HG03558 (cell line): ENCODE data around the gene CRYM.
"Not testable (repeated sequence)": the region's sequence is repeated elsewhere in the genome, so short reads cannot be mapped to it uniquely, and the experiment has no call there.

Source experiments
- ATAC-seq: cut with Tn5 transposase; IDR thresholded peaks from one replicate; pipeline ENCODE4 v1.9.1; 2021; ENCODE audit warnings: moderate number of reproducible peaks; ENCODE audit not compliant: unreplicated experiment; ENCODE audit errors: extremely low read depth

Gene CRYM

DNA sequence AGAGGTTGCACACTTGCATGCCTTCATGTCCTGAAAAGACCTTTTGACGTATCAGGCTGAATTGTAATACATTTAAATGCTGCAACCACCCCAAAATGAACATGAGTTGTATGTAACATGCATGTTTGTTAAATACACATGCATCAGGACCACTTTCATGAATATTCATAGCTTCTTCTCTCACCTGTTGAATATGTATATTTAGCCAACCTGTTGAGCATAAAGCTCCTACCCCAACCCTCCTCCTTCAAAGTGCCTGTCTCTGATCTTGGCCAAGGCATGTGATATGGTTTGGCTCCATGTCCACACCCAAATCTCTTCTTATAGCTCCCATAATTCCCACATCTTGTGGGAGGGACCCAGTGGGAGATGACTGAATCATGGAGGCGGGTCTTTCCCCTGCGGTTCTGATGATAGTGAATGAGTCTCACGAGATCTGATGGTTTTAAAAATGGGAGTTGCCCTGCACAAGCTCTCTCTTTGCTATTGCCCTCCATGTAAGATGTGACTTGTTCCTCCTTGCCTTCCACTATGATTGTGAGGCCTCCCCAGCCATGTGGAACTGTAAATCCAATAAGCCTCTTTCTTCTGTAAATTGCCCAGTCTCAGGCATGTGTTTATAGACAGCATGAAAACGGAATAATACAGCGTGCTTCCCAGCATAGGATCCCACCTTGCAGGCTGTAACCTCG, 3.8 kb upstream of the CRYM start:
- no peak for ATAC-seq

DNA sequence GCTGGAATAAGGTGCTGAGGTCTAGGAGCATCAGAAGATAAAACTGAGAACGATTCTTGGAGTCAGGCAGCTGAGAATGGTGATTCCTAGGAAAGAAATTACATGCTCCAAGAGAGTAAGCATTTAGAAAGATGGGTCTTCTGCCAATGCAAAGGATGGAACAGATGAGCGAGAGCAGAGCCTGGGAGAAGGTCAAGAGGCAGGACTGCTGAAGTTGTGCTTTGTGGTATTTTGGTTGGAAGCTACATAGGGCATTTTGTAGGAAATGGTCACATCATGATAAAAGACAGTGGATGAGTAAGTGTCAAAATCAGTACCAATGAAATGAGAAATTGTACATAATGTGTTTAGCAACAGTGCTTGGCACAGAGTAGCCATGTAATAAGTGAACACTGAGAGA, 1.4 kb upstream of the CRYM start:
- no peak for ATAC-seq

DNA sequence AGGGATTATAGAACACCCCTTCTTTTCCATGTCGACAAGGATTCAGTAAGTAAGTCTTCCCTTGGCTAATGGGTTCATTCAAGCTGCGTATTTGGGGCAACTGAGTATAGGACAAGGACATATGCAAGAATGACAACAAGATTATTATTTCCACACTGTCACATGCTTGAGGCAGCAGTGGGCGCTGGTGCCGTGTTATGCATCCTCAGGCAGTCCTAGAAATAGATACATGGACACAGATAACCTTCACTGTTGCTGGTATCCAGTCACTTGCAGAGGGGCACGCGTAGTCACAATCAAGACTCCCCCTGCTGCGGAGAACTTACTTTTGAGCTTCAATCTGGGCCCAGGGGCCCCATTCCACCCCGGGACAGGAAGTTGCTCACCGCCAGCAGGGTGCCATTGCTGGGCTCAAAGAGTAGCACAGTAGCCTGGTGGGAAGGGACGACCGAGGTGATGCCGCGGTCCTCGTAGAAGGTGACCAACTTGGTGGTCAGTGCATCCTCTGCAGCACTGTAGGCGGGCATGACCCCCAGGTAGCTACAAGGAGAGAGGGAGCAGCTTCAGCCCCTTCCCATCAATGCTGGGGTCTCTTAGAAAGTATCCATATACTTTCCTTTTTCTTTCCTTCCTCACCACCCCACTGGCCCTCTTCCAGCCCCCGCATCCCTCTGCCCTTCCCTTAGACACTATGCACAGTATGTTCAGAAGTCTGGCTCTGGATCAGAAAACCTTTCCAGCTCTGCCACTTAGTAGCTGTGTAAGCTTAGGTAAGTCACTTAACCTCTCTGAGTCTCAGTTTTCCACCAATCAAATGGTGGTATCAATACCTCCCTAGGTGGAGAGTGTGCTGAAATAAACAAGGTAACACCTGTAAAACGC, 804 bp downstream of the CRYM start:
- no peak for ATAC-seq

DNA sequence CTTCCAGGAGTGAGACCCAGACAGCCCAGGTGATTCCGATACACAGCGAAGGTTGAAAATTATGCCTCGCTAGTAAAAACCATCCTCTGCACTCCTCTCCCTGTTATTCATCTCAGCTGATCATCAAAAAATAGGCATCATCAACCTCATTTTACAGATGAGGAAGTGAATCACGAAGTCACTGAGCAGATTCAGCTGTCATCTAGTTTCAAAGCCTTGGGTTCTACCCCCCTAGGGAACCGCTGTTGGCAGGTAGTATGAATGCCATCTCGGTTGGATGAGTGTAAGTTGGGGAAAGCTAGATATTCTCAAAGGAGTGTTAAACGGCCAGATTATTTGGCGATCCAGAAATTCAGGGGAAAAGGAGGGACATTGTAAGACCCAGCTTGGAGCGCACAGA, 2.0 kb downstream of the CRYM start:
- ATAC-seq = no peak

DNA sequence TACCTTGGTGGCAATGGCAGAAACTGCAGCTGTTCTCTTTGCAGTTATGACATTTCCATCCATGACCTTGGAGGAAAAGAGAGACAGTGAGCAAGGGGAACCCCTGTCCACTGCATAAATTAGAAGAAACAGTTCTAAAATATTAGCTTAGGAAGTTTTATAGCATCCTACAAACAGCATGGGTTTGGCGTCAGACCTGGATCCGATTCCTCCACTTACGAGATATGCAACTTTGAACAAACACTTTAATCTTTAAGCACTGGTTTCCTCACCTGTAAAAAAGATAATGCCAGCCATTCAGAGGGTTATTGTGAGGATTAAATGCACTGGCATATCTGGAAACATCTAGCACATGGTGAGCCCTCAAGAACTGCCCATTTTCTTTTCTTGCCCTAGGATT, 2.6 kb downstream of the CRYM start:
- no peak for ATAC-seq

DNA sequence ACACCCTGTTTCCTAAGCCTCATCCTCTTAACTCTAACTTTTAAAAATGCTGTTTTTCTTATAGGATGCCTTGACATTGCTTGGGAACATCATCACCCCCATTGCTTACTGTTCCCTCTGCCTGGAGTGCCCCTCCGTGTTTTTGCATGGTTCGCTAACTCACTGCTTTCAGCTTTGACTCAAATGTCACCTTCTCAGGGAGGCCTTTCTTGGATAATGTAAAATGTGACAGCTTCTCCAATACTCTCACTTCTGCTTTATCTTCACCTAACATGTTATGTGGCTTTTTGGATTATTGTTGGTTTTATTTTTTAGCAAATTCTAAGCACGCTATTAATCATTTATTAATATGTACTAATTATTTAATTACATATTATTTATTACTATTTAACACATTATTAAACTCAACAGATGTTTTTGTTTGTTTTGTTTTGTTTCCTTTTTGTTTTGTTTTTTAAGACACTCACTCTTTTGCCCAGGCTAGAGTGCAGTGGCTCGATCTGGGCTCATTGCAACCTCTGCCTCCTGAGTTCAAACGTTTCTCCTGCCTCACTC, 3.8 kb downstream of the CRYM start:
- no peak for ATAC-seq

DNA sequence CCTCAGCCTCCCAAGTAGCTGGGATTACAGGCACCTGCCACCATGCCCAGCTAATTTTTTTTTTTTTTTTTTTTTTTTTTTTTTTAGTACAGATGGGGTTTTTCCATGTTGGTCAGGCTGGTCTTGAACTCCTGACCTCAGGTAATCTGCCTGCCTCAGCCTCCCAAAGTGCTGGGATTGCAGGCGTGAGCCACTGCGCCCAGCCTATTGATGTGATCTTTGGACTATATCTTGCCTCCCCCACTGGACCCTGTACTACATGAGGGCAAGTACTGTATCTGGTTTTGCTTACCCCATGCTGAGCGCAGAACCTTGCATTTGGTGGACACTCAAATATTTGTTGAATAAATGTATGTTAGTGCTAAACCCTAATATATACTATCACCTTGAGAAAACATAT, 5.3 kb downstream of the CRYM start:
- ATAC-seq = not testable (repeated sequence)

DNA sequence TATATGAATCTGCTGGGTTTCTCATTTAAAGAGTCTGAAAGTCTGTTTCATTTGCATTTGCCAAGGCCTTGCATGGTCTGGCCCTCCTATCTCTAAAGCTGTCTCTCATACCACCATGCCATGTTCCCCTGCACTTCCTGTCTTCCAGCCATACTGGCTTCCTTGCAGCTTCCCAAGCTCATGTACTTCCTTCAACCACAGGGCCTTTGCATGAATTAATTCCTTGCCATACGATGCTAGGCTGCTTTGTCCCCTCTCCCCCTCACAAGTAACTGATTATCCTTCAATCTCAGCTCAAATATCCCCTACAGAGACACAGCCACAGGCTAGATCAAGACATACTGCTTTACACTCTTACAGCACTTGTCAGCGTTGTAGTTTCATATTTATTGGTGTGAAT, 5.8 kb downstream of the CRYM start:
- no peak for ATAC-seq

DNA sequence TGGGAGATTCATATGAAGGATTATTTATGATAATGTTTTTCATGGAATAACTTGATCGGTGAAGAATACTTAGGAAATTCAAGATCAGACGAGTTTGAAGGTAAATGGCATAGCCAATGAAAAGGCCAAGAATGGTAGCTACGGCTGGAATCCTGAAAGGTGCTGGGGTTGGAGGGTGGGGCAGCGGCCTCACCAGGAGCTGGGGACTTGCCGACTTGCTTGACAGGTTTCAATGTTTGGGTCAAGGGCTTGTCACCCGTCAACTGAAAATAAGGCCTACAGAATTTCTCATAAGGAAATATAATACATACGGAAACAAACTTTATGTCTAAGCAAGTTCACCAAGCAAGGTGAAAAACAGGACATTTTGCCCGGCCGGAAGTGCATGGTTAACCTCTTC, 9.9 kb downstream of the CRYM start:
- no peak for ATAC-seq

DNA sequence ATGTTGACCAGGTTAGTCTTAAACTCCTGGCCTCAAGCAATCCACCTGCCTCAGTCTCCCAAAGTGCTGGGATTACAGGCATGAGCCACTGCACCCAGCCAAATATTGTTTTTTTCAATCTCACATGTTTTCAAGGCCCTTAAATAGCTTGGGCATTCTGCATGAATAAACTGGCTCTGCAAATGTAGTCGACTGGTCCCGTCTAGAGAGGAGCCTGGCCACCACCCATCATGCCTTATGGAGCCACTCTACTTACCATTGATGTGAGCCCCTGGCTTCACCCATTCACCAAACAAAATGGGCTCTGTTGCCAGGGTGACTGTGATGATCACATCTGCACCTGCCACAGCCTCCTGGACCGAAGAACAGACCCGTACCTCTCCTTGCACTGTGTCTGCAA, 10.8 kb downstream of the CRYM start:
- ATAC-seq = no peak

DNA sequence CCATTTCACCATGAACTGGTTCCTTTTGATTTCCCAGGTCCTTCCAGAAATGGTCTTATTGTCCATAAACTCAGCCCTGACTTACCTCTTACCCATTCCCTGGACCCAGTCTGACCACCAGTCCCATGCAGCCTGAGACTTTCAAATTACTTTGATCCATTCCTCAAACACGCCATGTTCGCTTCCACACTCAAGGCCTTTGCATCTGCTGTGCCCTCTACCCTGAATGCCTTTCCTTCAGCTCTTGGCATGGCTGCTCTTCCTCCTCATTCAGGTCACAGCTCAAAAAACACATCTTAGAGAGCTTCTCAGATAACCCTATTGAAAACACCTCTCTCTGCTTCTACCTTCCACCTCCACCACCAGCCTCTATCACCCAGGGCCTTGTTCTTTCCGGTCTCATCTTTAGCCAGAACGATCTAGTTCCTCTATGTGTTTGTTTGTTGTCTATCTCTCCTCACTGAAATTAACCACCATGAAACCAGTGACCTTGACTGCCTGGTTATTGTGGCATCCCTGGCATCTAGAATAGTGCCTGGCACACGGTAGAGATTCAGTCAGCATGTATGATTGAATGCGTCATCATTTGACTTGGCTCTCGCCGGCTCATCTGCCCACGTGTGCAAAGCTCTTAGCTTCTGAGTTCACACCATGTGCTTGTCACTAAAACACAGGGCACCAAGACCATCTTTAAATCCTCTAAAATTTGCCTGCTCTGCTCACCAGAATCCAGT, 12.8 kb downstream of the CRYM start:
- no peak for ATAC-seq

DNA sequence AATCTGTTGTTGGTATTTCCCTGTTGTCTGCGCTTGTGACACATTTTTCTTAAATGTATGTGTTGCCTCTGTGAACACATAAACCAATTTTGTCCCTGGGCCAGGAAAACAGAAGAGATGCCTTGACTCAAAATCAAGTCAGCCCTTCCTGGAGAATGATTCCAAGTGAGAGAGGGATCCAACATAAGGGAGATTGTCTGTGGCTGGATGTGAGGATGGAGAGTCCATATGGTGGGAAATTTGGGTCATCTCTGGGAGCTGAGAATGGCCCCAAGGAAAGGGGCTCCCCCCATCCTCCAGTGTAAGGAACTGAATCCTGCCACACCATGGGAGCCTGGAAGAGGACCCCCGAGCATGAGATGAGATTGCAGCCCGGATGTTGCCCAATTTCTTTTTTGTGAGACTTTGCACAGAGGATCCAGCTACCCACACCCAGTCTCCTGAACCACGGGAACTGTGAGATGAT, 13.5 kb downstream of the CRYM start:
- ATAC-seq = no peak

DNA sequence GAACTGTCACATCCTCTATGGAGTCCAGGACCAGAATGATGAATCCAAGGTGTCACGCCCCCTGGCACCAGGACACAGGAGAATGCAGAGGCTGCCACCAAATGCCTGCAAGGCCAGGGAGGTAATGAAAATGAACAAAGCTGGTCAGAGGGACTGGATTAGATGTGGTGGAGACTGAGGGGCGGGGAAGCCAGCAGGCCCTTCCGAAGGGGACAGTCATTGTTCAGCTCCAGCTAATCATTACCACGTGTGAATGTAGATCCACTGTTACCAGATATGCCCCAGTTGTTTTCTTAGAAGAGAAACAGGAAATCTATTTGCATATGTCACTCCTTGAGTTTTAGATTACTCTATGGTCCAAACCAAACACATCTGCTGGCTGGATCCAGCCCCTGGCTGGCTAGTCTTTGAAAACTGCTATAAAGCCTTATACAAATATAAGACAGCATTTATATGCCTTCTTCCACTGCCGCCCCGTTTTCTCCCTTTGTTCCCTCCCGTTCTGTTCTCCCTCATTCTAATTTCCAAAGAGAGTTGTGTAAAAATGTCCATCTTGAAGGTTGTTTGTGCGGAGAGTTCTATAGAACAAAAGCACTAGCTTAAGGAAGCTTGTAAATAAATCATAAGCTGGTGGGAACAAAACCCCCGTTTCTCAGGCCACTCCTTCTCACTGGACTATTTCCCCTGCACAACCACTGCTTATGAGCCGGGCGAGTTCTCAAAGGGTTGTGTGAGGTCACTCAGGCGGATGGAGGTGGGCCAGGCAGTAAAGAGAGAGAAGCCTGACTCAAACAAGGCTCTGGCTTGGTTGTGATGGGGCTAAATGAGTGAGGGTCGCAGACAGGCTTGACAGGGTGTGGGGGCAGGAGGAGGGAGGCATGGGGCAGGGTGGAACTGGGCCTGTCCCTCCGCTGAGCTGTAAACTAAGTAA, 14.2 kb downstream of the CRYM start:
- no peak for ATAC-seq

DNA sequence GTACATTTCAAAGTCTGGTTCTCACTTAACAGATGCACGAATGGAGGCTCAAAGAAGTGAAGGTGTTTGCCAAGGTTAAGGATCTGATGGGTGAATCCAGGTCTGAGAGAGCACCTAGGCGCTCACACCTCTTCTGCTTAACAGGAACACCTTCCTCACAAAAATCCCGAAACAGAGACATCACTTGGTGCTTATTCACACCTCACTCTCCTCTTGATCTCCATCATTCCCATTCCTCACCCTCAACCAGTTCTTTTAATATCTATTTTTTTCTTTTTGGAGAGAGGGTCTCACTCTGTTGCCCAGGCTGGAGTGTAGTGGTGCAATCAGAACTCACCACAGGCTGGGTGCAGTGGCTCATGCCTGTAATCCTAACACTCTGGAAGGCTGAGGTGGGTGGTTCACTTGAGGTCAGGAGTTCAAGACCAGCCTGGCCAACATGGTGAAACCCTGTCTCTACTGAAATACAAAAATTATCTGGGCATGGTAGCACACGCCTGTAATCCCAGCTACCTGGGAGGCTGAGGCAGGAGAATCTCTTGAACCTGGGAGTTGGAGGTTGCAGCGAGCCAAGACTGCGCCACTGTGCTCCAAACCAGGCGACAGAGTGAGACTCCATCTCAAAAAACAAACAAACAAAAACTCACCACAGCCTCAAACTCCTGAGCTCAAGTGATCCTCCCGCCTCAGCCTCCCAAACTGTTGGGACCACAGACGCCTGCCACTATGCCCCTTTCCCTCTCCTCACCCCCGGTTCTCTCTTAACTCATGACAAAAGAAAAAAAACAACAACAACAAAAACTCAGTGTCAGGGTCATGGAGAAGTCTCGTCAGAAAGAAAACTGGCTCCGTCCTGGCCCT, 15.1 kb downstream of the CRYM start:
- no peak for ATAC-seq

DNA sequence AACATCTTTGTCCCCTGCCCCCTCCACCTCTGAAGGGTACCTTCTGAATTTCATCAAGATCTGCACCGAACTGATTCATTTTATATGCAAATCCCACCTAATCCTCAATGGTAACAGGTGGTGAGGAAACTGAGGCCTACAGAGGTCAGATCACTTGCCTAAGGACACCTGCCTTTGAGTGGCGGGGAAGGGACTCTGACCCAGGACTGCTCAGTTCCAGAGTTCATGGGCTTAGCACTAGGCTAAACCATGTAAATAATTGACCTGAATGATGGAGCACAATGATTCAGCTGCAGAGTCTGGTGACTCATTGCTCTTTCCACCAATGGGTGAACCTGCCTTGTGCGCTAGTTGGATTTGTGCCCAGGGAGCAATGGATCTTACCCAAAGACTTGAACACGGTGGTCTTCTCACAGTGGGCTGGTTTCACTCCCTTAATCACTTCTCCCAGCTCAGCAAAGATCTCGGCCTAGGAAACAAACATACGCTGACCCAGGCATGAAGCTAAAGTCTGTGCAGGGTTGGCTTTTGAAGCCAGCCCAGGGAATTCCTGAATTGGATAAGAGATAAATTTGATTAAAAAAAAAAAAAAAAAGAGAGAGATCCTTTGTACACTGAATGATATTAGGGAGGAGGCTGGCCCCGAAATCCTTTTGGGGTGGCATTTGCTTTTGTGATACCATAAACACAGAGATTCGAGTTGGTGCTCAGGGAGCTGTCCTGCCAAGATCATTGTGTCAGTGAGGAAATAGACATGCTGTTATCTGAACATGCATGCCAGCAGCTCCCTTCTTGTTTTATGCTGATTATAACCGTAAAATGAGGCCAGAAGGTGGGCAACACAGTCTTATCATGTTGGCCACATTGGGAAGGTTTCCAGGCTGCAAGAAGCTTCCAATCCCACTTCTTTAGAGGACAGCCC, 17.0 kb downstream of the CRYM start:
- no peak for ATAC-seq

DNA sequence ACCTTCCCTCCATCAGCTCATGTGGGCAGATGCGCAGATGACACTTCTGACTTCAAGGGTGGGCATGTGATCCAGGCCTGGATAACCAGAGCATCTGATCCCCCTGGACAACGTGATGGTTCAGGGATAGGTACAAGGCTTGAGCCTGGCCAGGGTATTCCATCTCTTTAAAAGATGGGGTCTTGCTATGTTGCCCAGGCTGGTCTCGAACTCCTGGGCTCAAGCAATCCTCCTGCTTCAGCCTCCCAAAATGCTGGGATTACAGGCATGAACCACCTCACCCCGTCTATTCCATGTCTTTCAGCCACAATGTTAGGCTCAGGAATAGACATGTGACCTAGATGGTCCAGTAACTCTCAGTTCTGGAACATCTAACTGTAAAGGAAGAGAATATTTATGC, 20.8 kb downstream of the CRYM start:
- no peak for ATAC-seq

DNA sequence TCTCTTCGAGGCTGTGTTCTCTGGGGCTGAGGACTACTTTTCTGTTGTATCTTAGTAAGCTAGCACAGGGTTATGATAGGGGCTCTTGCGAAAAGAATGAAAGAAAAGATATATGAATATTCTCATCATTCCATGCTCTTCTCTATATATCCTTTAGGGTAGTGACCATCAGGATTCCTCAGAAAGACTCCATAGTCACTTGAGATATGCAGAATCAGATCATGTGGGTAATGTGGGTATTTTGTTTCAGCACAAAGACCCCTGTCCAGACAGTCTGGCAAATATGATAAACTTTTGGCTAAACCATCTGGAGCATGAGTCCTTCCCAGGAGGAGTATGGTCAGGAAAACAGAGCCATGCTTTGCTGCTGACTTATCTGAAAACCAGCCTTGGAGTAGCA, 21.5 kb downstream of the CRYM start:
- no peak for ATAC-seq

DNA sequence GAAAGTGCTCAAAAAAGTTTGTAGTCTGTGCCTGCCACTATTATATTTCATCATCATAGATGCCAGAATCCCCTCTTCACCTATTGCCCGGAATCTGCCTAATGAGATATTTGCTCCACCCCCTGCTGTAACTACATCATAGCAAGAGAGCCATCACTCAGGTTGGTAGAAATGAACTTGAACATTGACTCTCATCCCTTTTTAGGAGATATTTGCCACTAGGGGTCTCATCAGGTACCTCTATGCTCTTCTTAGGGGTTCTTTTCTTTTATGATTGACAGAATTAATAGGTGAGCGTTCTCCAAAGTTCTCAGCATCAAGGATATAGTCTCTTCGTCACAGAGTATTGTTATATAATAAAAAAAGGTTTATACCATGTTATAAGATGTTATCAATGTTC, 24.6 kb downstream of the CRYM start:
- no peak for ATAC-seq
